ENCODE results near the gene ERBB4.

Gene ERBB4

DNA sequence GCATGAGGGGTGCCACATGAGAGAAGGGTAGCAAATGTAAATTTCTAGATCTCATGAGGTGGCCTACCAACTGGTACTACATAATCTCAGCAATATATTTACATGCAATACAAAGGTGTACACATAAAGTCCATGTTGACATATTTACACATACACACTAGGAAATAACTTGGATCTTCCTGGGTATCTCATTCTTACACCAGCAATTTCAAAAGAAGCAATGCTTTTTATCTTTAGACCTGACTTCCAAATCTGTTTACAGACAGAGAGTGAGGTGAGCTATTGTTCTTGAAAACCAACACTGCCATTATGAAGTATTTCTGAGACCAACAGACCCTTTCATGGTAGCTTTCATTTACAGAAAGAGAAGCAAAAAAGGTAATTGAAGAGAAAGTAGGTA, 184.2 kb downstream of the ERBB4 start:
- no peak for DNase-seq (ENCODE audit: low read depth)
- TF ChIP-seq, protein P1, sequence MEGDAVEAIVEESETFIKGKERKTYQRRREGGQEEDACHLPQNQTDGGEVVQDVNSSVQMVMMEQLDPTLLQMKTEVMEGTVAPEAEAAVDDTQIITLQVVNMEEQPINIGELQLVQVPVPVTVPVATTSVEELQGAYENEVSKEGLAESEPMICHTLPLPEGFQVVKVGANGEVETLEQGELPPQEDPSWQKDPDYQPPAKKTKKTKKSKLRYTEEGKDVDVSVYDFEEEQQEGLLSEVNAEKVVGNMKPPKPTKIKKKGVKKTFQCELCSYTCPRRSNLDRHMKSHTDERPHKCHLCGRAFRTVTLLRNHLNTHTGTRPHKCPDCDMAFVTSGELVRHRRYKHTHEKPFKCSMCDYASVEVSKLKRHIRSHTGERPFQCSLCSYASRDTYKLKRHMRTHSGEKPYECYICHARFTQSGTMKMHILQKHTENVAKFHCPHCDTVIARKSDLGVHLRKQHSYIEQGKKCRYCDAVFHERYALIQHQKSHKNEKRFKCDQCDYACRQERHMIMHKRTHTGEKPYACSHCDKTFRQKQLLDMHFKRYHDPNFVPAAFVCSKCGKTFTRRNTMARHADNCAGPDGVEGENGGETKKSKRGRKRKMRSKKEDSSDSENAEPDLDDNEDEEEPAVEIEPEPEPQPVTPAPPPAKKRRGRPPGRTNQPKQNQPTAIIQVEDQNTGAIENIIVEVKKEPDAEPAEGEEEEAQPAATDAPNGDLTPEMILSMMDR (IDR thresholded peaks at IDR 0.05; ENCODE audit: insufficient read depth, low read depth, low read length, missing control alignments), result no peak
- H3K4me3 ChIP-seq (ENCODE audit: low read length), result no peak overlapping the region

DNA sequence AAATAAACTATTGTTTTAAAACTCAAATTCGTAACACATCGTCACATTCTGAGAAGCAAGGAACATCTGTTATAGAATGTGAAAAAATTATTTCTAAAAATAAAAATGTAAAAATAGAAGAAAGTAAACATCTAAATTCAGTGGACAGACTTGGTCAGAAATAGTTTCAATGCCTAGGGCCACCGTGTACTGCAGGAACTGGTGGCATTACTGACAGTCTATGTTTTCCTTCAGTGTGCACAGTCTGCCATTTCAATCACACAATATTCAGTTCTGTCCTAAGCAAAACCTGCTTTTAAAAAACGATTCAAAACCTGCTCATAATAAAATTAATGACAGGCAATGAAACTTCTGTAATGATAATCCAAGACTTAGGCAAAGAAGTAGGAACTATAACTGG, 190.1 kb downstream of the ERBB4 start:
- no peak overlapping the region for H3K4me3 ChIP-seq (ENCODE audit: low read length)
- DNase-seq (ENCODE audit: low read depth), result no peak
- TF ChIP-seq, protein P1 (IDR thresholded peaks at IDR 0.05; ENCODE audit: insufficient read depth, low read depth, low read length, missing control alignments), result no peak

DNA sequence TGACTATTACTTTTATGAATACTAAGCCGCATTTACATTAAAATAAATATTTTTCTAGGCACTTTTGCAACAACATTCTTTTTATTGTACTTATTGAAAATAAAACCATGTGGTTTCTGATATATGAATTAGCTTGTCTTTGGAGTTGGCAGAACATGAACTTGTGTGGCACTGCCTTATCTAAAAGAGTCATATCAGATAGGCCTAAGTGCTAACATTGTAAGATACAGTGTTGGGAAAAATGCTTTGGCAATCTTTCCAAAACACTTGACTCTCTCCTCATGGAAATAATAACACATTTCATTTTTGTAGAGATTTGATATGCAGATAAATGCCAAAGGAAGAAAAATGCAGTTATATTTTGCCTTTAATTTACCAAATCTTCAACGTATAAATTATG, 191.7 kb downstream of the ERBB4 start:
- no peak for DNase-seq (ENCODE audit: low read depth)
- TF ChIP-seq, protein P1 (IDR thresholded peaks at IDR 0.05; ENCODE audit: insufficient read depth, low read depth, low read length, missing control alignments), result no peak
- H3K4me3 ChIP-seq (ENCODE audit: low read length), result no peak overlapping the region

DNA sequence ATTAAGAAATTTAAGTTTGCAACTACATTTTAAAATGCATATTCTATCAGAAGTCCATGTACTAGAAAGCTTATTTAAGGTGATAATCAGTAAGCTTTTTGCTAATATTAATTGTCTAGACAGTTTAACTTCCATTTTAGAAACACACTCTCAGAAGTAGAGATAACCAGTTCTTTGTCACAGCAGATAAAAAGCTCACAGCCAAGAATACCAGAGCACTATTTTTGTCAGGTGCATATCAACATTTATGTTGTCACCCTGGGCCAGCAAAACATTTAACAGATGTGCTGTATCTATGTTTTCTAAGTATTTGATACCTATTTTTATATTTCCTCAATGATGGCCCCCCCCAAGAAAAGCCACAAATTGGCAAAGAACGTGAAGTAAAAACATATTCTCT, 192.6 kb downstream of the ERBB4 start:
- H3K4me3 ChIP-seq (ENCODE audit: low read length), result no peak overlapping the region
- TF ChIP-seq, protein P1 (IDR thresholded peaks at IDR 0.05; ENCODE audit: insufficient read depth, low read depth, low read length, missing control alignments), result no peak
- no peak for DNase-seq (ENCODE audit: low read depth)

DNA sequence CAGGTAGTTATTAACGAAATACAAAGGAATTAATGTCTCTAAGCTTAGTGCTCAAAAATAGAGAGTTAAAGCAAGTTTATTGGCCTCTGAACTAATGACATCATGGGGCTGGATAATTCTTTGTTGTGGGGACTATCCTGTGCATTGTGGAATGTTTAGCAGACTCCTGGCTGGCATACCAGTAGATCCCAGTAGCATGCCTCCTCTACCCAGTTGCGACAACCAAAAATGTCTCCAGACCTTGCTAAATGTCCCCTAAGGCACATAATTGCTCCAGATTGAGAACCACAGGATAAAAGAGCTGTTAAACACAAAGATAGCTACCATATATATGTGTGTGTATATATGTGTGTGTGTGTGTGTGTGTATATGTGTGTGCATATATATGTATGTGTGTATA, 194.5 kb downstream of the ERBB4 start:
- no peak overlapping the region for H3K4me3 ChIP-seq (ENCODE audit: low read length)
- TF ChIP-seq, protein P1 (IDR thresholded peaks at IDR 0.05; ENCODE audit: insufficient read depth, low read depth, low read length, missing control alignments), result no peak
- no peak for DNase-seq (ENCODE audit: low read depth)

- TF ChIP-seq, protein P1 (IDR thresholded peaks at IDR 0.05; ENCODE audit: insufficient read depth, low read depth, low read length, missing control alignments), result no peak
- no peak for DNase-seq (ENCODE audit: low read depth)
- H3K4me3 ChIP-seq (ENCODE audit: low read length), result no peak overlapping the region
These were observed 195.4 kb downstream of the ERBB4 start for GRCh38 chr2:212343167-212343566.

GRCh38 chr2:212337486-212338343, 200.9 kb downstream of the ERBB4 start:
- TF ChIP-seq, protein P1 (IDR thresholded peaks at IDR 0.05; ENCODE audit: insufficient read depth, low read depth, low read length, missing control alignments), result no peak
- DNase-seq (ENCODE audit: low read depth), result no peak
- H3K4me3 ChIP-seq (ENCODE audit: low read length), result no peak overlapping the region

Measured in epithelial cell of esophagus (primary cell).